HL-60/S4 treated with phorbol 12-myristate 13-acetate at 8.2 ng/mL for 4 days and 3 days (cell line): ENCODE results near the gene MARCHF11.

Experiments
- in situ Hi-C: fragments of 300-500 bp; cut with MboI; formaldehyde crosslinking; loops from 2 replicates; pipeline ENCODE4 v1.15.0; 2022; ENCODE audit warnings: low sequenced_read_pairs

The MARCHF11 gene

GRCh38 chr5:16135003-16135402, 44.6 kb downstream of the MARCHF11 start:
- in situ Hi-C loops = no loop called here

- in situ Hi-C loops = no loop called here
These were observed 45.4 kb downstream of the MARCHF11 start for GRCh38 chr5:16134204-16134603.

GRCh38 chr5:16131878-16132277, 47.7 kb downstream of the MARCHF11 start:
- in situ Hi-C loops = no loop called here

DNA sequence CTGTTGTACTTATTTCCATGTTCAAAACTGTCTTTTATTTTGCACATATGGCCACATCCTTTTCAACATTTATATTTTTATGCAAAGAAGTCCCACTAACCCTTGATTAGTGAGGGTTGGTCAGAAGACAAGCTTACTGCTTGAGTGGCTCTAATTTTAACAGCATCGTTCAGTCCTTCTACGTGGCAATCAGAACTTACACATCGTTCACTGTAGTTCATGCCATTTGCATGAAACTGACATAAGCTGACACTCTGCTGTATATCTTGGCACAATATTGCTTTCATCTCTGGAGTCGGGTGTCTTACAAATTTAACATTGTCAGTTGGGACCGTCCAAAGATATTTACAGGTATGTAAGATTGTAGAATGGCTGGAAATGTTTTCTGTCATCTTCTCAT, 50.6 kb downstream of the MARCHF11 start:
- in situ Hi-C loops = no loop called here

- in situ Hi-C loops = no loop called here
These were observed 51.6 kb downstream of the MARCHF11 start for GRCh38 chr5:16127865-16128544.

DNA sequence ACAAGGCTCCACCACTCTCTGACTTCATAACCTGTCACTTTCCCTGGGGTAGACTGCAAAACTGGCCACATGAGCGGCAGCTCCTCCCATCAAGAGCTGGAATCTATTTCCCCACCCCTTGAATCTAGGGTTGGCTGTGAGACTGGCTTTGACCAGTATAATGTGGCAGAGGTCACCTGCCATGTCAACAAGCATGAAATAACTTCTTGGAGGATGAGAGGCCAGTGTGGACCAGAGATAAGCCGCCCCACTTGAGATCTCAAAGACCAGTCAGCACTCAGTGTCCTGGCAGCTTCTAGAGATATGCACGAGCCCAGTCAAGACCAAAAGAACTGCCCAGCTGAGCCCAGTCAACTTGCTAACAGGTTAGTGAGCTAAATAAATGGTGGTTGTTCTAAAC, 59.0 kb downstream of the MARCHF11 start:
- in situ Hi-C loops = no loop called here

DNA sequence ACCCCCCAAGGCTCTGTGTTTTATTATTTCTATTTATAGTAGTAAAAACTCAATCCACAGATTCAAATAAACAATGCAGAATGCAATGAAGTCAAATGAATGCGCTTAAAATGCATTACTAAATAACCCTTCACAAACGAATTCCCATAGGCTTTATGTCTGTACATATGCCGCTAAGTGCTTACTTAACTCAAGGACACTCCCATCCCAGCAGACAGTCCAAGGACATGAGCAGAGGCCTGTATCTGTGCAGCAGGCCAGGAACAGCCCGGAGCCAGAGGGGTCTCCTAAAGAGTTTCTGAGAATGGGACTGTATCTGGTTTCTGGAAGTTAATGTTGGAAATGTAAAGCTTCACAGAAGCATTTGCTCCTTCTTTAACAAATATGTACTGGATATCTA, 59.8 kb downstream of the MARCHF11 start:
- in situ Hi-C loops = no loop called here

- in situ Hi-C loops = no loop called here
These were observed 64.5 kb downstream of the MARCHF11 start for GRCh38 chr5:16115140-16115539.

- in situ Hi-C loops = no loop called here
These were observed 71.2 kb downstream of the MARCHF11 start for GRCh38 chr5:16108418-16108817.

- in situ Hi-C loops = no loop called here
These were observed 74.6 kb downstream of the MARCHF11 start for GRCh38 chr5:16104961-16105360.

DNA sequence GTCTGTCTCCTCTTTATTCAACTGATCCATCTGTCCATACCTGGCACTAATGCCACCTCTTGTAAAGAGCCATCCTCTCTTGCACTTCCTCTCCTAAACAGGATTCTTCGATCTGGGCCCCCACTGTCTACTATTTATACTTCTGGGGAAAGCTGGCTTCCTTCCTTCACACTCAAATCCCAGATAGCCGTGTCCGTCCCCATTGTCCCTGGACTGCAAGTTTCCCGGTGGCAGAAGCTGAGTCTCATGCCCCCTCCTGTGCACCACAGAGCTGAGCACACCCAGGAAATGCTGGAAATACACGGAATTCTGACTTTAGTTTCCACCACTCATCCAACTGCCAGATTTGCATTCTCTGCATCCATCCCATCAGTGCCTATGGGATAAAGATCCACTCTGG, 84.0 kb downstream of the MARCHF11 start:
- in situ Hi-C loops = no loop called here

- in situ Hi-C loops = no loop called here
These were observed 89.3 kb downstream of the MARCHF11 start for GRCh38 chr5:16090270-16090669.

GRCh38 chr5:16082982-16083381, 96.6 kb downstream of the MARCHF11 start:
- in situ Hi-C loops = no loop called here

GRCh38 chr5:16082053-16082452, 97.5 kb downstream of the MARCHF11 start:
- in situ Hi-C loops = no loop called here

- in situ Hi-C loops = no loop called here
These were observed 98.1 kb downstream of the MARCHF11 start for GRCh38 chr5:16081376-16081955.

DNA sequence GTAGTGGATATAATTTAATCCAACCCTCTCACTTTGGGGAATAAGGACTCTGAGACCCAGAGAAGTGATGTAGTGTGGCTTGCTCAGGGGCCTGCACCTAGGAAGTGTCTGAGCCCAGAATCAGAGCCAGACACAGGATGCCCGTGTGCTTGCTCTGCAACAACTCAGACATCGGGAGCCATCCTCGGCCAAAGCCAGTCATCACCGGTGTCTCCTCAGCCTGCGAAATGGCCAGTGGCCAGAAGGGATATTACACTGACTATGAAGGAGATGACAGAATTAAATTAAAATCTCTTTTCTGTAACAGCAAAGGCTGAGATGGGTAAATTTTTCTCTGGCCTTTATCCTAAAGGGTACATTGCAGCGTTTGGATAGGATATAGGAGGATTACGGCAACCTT, 102.9 kb downstream of the MARCHF11 start:
- in situ Hi-C loops = no loop called here

GRCh38 chr5:16074358-16074757, 105.2 kb downstream of the MARCHF11 start:
- in situ Hi-C loops = no loop called here

DNA sequence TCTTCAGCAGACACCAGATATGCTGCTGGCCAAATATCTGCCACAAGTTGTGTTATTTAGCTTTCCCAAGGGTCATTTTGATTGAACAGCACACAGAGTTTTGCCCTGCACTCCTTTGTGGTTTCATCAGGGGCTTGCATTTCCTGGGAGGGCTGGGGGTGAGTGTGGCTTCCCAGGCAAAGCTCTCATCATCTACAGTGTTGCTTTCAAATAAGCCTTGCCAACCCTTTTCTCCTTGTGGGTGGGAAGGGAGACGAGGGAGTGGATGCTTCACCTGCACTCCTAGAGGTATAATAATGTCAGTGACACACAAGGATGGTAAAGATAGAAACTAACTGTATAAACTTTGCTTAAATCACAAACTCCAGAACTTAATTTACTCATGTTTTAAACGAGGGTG, 107.0 kb downstream of the MARCHF11 start:
- in situ Hi-C loops = no loop called here

DNA sequence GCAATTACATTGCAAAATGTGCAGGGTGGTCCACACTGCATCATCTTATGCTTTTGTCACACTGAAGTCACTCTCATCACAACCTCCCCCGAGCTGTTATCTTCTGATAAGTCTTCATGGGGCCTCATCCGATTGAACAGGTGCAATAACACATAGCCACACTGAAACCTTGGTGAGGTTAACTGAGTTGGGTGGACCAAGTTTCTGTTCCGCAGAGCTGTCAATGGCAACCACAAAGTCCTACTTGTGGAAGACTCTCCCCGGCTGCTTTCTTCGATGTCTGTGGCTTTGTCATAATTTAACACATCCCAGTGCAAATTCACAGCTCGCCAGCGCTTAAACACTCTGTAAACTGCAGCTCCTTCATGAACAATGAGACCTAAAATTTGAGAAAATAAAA, 112.2 kb downstream of the MARCHF11 start:
- in situ Hi-C loops = no loop called here

- in situ Hi-C loops = no loop called here
These were observed 112.8 kb downstream of the MARCHF11 start for GRCh38 chr5:16066810-16067209.

DNA sequence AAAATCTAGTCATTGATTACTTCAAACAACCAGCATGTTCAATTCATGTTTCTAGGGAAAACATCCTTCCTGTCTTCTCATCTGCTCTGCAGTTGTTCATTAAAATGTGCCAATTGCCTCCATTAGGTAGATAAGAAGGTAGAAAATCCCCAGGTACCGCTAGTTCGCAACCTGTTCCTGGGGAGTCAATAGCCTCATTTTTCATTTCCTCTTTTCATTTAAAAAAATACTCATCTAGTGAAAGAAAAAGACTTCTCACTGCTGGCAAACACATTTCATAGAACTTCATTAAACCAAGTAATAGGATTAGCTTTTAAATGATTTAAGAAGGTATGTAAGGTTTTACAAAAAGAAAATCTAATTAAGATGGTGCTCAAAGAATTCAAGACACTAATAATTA, 113.3 kb downstream of the MARCHF11 start:
- in situ Hi-C loops = no loop called here

GRCh38 chr5:16065831-16066230, 113.8 kb downstream of the MARCHF11 start:
- in situ Hi-C loops = no loop called here
